Non-pigmented ciliary epithelial cell (primary cell): ENCODE data around the gene DRAM1.

Source experiments
- DNase-seq: peaks from one replicate; pipeline ENCODE4 v3.0.0-alpha.2; 2010; ENCODE audit warnings: low read depth

Gene DRAM1

DNA sequence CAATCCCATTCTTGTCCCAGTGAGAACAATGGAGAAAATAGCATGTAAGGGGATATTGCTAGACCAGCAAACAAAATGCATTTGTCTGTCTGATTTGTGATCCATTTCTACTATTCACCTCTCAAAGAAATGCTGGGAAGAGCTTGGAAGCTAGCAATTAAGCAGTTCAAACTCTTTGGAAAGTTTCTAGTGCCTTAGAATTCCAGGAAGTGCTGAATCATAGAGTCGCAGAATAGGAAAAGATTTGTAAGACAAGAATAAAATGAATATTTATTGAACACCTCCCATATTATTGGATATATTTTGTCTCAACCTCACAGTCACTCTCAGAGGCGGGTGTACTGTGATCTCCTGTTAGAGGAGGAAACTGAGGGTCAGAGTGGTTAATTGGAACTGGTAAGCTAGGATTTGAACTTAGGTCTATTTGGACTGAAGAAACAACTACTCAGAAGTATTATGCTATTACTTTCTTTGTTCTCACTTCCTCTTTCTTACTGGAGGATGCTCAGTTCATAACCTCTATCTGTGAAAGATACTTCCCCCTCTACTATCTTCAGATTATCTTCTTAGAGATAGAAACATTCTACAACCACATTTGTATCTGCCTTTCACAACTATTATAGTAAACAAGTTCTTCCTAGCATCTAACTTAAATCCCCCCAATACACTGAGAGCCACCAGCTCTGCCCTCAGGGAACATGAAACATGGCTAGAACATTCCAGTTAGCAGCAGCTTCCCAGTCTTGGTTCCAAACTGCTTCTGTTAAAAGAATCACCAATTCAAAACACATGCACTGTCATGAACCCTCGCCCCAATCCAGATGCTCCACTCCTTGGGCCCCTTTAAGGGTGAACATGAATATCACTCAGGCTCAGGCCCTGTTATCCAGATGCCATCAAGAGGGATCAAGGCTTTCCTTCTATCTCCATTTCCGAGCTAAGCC lies 64.2 kb downstream of the DRAM1 start:
- DNase-seq: no peak

DNA sequence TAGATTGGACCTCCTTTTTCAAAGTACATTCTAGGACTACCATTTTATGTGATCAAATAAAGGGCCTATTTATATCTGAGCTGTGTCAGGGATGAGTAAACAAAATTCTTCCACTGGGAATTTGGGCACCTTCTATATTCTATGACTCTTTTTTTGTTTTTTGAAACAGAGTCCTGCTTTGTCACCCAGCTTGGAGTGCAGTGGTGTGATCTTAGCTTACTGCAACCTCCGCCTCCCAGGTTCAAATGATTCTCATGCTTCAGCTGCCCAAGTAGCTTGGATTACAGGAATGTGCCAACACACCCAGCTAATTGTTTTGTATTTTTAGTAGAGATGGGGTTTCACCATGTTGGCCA lies 64.8 kb downstream of the DRAM1 start:
- DNase-seq: no peak

DNA sequence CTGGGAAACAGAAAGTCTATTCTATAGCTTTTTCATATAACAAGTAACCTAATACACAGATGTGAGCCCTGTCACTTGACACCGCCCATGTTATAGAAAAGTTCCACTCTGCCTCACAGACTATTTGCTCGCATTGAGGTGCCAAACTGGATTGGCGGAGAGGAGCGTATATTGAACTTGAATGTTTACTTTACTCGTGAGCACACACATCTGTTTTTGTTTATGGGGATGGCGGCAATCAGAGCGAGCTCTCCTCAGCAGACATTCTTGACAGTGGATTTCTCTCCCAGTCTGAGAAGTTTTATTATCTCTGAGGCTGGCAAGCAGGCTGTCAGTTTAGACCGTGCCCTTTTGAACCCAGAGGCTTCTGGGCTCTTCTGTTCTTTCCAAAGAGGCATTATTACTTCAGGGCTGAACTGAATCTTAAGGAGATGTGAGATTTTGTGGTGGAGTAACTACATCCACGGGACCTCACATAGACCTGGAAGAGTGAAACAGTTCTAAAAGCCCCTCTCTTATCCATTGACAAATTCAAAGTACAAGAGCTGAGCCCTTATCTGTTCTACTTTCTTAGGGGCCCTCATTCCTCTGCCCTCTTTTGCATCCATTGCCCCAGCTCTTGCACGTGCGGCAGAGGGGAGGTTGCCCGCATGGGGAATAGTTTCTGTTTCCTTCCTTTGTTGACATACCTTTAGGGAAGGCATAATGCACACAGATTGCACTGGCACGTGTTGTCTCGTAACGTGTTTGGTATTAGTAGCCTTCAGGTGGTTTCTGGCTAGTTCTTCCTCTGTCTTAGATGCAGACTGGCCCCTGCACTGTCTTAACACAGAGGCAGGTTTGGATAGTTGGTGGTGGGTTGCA lies 68.2 kb downstream of the DRAM1 start:
- no peak for DNase-seq

DNA sequence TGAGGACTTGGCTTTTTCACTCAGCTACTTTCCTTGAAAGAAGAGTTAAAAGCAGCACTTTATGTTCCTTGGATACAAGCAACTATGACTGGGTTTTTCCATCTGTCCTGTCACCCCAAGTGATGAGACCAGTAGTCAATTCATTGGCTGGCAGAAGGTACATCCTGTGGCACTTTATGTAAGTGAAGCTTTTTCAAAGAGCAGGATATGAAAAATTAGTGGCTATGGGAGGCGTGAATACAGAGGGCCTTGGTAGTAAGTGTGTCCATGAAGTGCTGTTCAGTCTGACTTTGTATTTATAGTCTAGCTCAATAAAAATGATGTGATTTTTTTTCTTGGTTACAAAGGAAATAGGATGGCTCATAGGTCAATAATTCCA lies 68.8 kb downstream of the DRAM1 start:
- no peak for DNase-seq

DNA sequence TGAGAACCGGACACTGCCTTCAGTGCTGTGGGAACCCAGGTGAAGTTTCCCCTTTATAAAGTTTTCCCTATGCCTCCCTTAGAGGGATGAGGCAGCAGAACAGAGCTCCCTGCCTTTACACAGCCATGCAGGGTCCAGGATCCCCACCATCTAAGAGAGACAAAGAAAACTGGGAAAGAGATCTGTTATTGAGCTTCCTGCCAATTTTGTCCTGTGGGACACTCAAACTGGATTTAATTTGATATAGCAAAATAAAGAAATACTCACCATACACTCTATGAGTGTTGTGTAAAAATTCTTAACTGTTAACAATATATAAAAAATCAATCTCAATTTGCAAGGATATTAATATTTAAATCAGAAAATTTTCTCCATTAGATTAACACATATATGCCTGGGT lies 69.9 kb downstream of the DRAM1 start:
- DNase-seq: no peak

DNA sequence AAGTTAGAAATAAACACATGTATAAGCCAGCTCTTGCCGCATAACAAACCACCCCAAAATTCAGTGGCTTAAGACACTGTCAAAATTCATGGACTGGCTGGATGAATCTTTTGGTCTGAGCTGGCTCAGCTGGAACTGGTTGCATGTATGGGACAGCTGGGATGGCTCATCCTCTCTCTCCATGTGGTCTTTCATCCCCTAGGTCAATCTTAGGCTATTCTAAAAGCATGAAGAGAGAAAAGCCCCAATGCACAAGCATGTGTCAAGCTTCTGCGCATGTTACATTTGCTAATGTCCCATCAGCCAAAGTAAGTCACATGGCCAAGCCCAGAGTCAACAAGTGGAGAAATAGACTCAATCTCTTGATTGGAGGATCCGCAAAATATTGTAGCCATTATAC lies 71.0 kb downstream of the DRAM1 start:
- DNase-seq: no peak

DNA sequence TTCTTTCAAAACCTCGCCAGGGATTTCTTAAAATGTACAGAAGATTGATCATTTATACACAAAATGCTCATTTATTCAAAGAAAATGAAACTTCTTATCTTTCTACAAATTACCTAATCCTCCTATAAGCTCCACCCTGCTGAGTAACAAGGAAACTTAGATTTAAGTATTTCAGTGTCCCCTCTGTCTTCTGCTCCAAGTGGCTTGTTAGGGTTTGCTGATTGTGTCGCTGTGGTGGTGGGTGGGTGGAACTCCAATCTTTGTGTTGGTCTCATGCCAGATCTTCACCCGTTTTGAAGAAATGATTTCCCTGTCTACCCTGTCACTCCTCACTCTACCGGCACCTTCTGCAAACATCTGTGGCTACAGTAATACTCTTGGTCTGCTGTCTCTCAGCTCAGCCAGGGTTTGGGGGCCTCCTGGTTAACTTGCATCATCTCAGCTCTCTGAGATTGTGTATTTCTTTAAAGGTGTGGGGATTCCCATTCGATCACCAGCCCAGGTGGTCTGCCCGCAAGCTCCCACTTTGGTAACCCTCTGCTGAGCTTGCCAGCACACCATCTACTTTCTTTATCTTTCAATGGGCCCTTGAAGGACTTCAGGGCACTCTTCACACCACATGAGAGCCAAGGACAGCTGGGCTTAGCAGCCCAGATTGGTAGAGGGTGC lies 73.8 kb downstream of the DRAM1 start:
- DNase-seq: no peak

DNA sequence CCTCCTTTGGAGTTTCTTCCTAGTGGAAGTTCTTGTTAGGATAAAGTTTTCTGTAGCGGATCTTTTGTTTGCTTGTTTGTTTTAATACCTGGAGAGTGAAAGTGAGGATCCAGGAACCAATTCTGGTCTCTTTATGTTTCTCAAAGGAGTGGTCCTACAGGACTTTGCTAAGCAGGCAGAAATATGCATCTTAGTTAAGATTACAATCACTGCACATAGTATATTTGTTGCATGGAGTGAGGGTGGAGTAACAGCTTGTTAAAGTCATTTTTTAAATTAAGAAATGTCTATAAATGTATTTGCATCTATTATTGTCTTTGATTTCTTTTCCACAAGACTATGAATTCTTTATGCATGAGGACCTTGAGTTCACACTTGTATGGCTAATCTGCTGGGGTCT lies 76.7 kb downstream of the DRAM1 start:
- no peak for DNase-seq

DNA sequence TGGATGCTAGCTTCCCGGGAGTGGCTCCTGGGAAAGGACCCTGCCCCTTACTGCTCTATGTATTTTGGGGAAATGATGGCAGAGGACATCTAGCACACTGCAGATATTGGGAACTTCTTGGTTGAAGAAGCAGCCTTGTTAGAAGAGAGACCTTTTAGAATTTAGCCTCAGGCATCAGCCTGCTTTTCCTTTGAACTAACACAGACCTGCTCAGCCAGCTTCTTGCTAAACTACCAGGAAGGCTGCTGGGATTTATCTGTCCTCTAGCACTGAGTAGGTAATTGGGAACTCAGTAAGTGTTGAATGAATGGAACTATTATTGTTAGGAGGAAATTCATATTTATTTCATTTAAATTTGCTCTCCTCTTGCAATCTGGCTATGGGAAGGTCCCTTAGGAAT lies 77.3 kb downstream of the DRAM1 start:
- DNase-seq: no peak

DNA sequence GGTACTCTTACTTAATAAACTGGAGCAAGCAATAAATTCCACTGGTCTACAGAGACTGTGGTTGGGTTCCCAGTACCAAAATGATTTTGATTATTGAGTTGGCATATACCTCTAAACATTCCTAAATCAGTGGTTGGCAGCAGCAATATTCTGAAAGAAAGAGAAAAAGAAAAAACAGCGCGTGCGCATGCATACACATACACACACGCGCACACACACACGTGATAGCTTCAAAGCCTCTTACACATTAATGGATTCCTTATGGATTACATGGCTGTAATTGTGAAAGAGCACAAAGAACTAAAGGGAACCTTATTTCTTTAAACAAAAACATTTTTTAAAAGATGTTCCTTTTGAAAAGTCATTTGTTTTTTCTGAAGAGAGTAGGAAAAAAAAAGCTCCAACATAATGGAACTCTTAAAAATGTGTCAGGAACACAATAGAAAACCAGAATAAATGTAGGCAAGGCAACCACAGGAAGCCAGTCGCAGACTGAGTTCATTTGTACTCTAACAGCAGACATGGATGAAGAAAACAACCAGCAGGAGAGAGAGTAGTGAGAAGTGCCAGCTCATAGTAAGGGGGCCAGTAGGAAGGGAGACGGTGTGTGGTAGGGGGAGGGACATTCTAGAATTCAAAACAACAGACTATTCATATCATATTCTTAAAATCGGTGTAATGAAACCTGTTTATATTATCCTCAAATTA lies 80.0 kb downstream of the DRAM1 start:
- no peak for DNase-seq

DNA sequence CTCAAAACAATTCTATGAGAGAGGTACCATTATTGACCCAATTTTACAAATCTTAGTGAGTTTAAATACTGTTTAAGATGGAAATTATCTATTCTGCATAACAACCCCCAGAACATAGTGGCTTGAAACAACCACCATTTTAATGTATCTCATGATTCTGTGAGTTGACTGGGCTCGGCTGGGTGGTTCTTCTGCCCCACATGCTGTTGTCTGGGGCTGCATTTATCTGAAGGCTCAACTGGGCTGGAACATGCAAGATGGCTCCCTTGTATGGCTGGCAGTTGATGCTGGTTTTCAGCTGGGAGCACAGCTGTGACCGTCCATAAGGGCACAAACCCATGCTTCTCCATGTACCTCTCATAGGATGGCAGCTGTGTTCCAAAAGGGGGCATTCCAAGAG lies 82.2 kb downstream of the DRAM1 start:
- no peak for DNase-seq

DNA sequence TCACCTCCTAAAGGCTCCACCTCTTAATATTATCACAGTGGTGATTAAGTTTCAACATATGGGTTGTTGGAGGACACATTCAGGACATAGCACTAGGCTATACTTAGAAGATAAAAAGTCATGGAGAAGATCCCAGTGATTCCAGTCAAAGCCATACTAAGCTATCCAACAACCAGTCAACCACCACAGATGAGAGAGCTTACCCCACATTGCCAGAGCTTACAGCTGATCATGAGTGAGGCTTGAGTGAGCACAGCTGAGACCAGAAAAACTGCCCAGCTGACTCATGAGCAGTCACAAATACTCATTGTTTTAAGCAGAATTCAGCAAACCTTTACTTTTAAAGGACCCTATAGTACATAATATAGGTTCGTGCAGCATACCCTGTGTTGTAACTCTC lies 85.1 kb downstream of the DRAM1 start:
- no peak for DNase-seq

DNA sequence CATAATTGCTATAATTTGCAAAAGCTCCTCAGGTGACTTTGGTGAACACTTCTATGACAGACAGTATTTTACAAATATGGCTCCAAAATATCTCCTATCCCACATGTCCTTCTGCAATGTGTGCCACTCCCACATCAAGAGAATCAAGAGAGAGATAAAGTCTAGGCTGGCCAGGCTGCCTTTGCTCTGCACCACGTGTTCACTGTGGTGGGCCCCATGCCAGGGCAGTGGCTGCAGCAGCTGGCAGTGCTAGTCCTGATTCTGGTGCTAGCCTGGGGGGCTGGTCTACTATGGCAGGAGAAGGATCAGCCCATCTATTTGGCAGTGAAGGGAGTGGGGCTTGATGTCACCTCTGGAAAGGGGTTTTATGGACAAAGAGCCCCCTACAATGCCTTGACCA lies 86.3 kb downstream of the DRAM1 start:
- no peak for DNase-seq

DNA sequence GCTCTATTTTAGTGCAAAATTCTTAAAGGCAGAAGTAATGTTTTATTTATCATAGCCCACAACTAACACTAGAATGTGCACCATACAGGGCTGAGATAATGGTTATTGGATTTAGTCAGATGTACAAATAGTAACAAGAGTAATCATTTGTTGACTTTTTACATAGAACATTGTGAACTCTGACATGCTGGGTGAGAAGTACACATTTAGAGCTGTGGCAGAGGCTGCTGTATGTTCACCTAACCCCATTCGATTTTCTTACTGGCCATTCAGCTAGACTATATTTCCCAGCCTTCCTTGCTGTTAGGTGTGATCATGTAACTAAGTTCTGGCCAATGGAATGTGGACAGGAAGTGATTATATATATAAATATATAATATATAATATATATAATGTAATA lies 89.1 kb downstream of the DRAM1 start:
- DNase-seq: no peak

DNA sequence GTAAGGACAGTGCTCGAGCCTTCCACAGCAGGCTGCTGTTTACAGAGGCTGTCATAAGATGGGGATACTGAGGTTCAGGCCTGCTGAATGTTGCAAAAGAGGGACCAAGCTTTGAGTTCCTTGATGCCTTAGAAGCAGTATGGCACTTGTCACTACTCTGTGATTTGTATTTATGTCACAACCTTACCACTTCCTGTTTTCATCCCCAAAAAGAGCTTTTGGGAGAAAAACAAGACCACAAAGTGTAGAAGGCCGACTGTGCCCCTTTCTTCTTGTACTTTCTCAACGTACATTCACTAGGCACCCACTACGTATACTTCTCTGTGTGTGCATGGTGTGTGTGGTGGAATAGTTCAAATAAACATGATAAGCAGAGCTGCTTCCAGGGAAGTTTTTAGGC lies 90.1 kb downstream of the DRAM1 start:
- DNase-seq: no peak

DNA sequence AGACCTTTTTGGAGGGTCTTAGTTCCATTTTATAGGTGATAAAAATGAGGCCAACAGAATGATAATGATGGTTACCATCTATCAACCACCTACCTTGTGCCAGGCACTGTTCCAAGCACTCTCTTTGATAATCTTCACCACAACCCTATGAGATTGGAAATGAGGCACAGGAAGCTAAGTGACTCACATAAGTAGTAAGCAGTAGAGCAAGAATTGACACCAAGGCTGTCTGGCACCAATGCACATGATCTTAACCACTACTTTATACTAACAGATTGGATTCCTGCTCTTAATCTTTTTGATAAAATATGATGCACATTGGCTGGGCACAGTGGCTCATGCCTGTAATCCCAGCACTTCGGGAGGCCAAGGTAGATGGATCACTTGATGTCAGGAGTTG lies 91.4 kb downstream of the DRAM1 start:
- no peak for DNase-seq
